Epithelial cell of proximal tubule (primary cell): ENCODE measurements around the gene OTP. TPM values are rescaled to one million over a fixed set of nuclear protein-coding genes. Genes with fewer than 3 reads are reported as not detected.

Experiments
- DNase-seq: peaks from one replicate; pipeline ENCODE4 v3.0.0-alpha.2; 2011; ENCODE audit warnings: low read depth
- H3K4me3 ChIP-seq: 2 replicates; pipeline ENCODE4 v1.5.1; 2011; ENCODE audit warnings: low read depth, mild to moderate bottlenecking, low read length
- CTCF ChIP-seq: conservative IDR thresholded peaks from 2 replicates; pipeline ENCODE4 v1.5.1; 2012; ENCODE audit warnings: low read depth, mild to moderate bottlenecking, low read length
- total RNA-seq: library from RNA; depleted of rRNA; stranded (reverse); fragments of >200 nt; gene quantifications from 2 replicates; pipeline ENCODE4 v1.2.3, GENCODE V29; 2015

Gene OTP
- total RNA-seq, 1 donor from 2014 or later = not detected

GRCh38 chr5:77644371-77645157 lies 6.1 kb upstream of the OTP start:
- no peak for DNase-seq
- TF ChIP-seq CTCF = no peak
- no peak overlapping the region for H3K4me3 ChIP-seq

GRCh38 chr5:77643654-77644370 lies 5.3 kb upstream of the OTP start:
- no peak for DNase-seq
- no peak overlapping the region for H3K4me3 ChIP-seq
- no peak for TF ChIP-seq CTCF

- no peak for DNase-seq
- no peak overlapping the region for H3K4me3 ChIP-seq
- TF ChIP-seq CTCF = no peak
These were observed 4.5 kb upstream of the OTP start for GRCh38 chr5:77642738-77643653.

GRCh38 chr5:77641963-77642737 lies 3.6 kb upstream of the OTP start:
- no peak for TF ChIP-seq CTCF
- H3K4me3 ChIP-seq = no peak overlapping the region
- DNase-seq = no peak

GRCh38 chr5:77641397-77641943 lies 3.0 kb upstream of the OTP start:
- TF ChIP-seq CTCF = no peak
- no peak overlapping the region for H3K4me3 ChIP-seq
- no peak for DNase-seq
